Measurements from ENCODE around the gene SLC35E3. TPM values are rescaled to one million over a fixed set of nuclear protein-coding genes. Genes with fewer than 3 reads are reported as not detected.
A peak's percentile ranks its signal among the peaks of the same experiment; 100 is the strongest.

Gene SLC35E3
- total RNA-seq, 1 experiment from 2014 or later, result 4.9 TPM

GRCh38 chr12:68786929-68787328 lies 41.0 kb downstream of the SLC35E3 start:
- BruUV-seq (replicated peaks), result no TSS peak
- Histone ChIP-seq H2AFZ (ENCODE audit: low read depth, low read length, poor library complexity, severe bottlenecking) (peak overlapping the region; percentile 88), H3K79me2 (ENCODE audit: insufficient read depth, low read length) (no peaks in the 10 kb centered on the region), H3K9me2 (ENCODE audit: insufficient read depth) (no peaks in the 10 kb centered on the region), H4K20me1 (ENCODE audit: insufficient read depth) (no peaks in the 10 kb centered on the region), H3K9ac (ENCODE audit: low read length) (no peak overlapping the region), H3K36me3 (ENCODE audit: control insufficient read depth in 1 of 2, insufficient read depth in 2 of 2, low read length in 2 of 2) (no peaks in the 10 kb centered on the region), H3K4me2 (ENCODE audit: low read length) (peak overlapping the region; percentile 17; the same call in 1 of the 2 replicates), H3K27me3 (ENCODE audit: insufficient read depth, low read length) (no peaks in the 10 kb centered on the region), H3K9me3 (ENCODE audit: control insufficient read depth in 1 of 2, insufficient read depth in 1 of 2, low read depth in 1 of 2, low read length in 2 of 2) (no peaks in the 10 kb centered on the region), H3K27ac (ENCODE audit: low read depth, low read length) (peak overlapping the region; percentile 34; the same call in 1 of the 2 replicates), H3K4me3 (replicated peaks in 1 of 2; ENCODE audit: low read depth in 1 of 2, low read length in 2 of 2) (no peak overlapping the region), H3K4me1 (ENCODE audit: control insufficient read depth in 1 of 2, insufficient read depth in 2 of 2, low read length in 2 of 2) (peaks cover 8 to 12% of the 10 kb centered on the region in 2 experiments)
- no peak for TF ChIP-seq POLR2AphosphoS5 (IDR thresholded peaks at IDR 0.05; ENCODE audit: low read depth, low read length)
- TF ChIP-seq RAD21 (IDR thresholded peaks at IDR 0.05; ENCODE audit: low read depth), result peak; percentile 50
- no peak for TF ChIP-seq YY1 (IDR thresholded peaks at IDR 0.05; ENCODE audit: extremely low read depth, insufficient replicate concordance, low read depth, low read length)
- TF ChIP-seq FOSL1 (IDR thresholded peaks at IDR 0.05; ENCODE audit: low read depth), result no peak
- no peak for TF ChIP-seq REST (IDR thresholded peaks at IDR 0.05; ENCODE audit: low read depth)
- no peak for TF ChIP-seq POLR2A (IDR thresholded peaks at IDR 0.05; ENCODE audit: borderline replicate concordance, extremely low read depth, insufficient read depth, insufficient read length)
- 0 out of 6 replicates have a peak, but pooled peaks of 2 of the 3 experiments have one; percentile 1 to 20 for TF ChIP-seq CTCF (IDR thresholded peaks at IDR 0.05 in 2 of 3, conservative IDR thresholded peaks at IDR 0.05 in 1 of 3; ENCODE audit: borderline replicate concordance in 1 of 3, insufficient read depth in 1 of 3, low read depth in 2 of 3, low read length in 2 of 3)
- TF ChIP-seq EZH2phosphoT487 (IDR thresholded peaks at IDR 0.05; ENCODE audit: borderline replicate concordance), result no peak
- TF ChIP-seq EGR1 (IDR thresholded peaks at IDR 0.05; ENCODE audit: low read depth), result no peak
- TF ChIP-seq ELF1 (IDR thresholded peaks at IDR 0.05; ENCODE audit: borderline replicate concordance, low read depth), result no peak
- TF ChIP-seq SRF (IDR thresholded peaks at IDR 0.05; ENCODE audit: low read depth), result no peak
- no peak for TF ChIP-seq ATF3 (IDR thresholded peaks at IDR 0.05)
- TF ChIP-seq ZFX (IDR thresholded peaks at IDR 0.05), result no peak
- no peak for TF ChIP-seq JUND (IDR thresholded peaks at IDR 0.05)
- ATAC-seq (peak; percentile 44; the same call in 1 of the 2 replicates), DNase-seq (ENCODE audit: low read depth, low spot score) (no peak)
- intact Hi-C loops (cut with micrococcal nuclease), result no loop called here
- POLR2A ChIA-PET, result no interaction called here
- CTCF ChIA-PET, result interaction anchor here (0.6 kb wide), 1 partner anchor 9 kb away, joined by 3 read pairs; no protein-coding TSS in a partner anchor
- RAD21 ChIA-PET (ENCODE audit: low non-redundant PET in 1 of 2, low total read pairs in 2 of 2, uncharacterized antibody in 2 of 2, unreplicated experiment in 2 of 2), result interaction anchor here in 1 of 2 experiments (0.5 kb wide), 1 partner anchor 370 kb away, joined by 4 read pairs; no protein-coding TSS in a partner anchor

All from HCT116 (cell line).